CD4-positive, alpha-beta memory T cell (primary cell): ENCODE results near the gene LHB. TPM values are rescaled to one million over a fixed set of nuclear protein-coding genes. Genes with fewer than 3 reads are reported as not detected.

Source experiments
- CTCF ChIA-PET: fragments of 350-600 bp; sonication (Branson Sonifier 250); formaldehyde crosslinking; loops from one replicate; lab custom pipeline; 2021; ENCODE audit warnings: inconsistent platforms; ENCODE audit not compliant: partially characterized antibody; lab: Charles Lee
- POLR2A ChIA-PET: fragments of 350-600 bp; sonication (Branson Sonifier 250); formaldehyde crosslinking; loops from one replicate; lab custom pipeline; 2021; ENCODE audit not compliant: partially characterized antibody; lab: Charles Lee
- DNase-seq, 5 donors: peaks; one replicate each; pipeline versions ENCODE4 v3.0.0 to v3.0.0-alpha.2; 2020 to 2022; ENCODE audit warnings: mixed read lengths in 1 of 5
- H3K27ac ChIP-seq: one replicate; pipeline ENCODE4 v1.7.0; 2013; ENCODE audit warnings: low read depth, low read length
- H3K27me3 ChIP-seq: 2 replicates; pipeline ENCODE4 v1.7.0; 2013; ENCODE audit warnings: mild to moderate bottlenecking, low read length, moderate library complexity; ENCODE audit not compliant: insufficient read depth
- H3K36me3 ChIP-seq: 2 replicates; pipeline ENCODE4 v1.7.0; 2013; ENCODE audit warnings: mild to moderate bottlenecking, low read length, moderate library complexity; ENCODE audit not compliant: insufficient read depth
- H3K4me1 ChIP-seq: 2 replicates; pipeline ENCODE4 v1.7.0; 2013; ENCODE audit warnings: mild to moderate bottlenecking, low read length, moderate library complexity; ENCODE audit not compliant: insufficient read depth
- H3K4me3 ChIP-seq, 2 donors: one replicate each; pipeline ENCODE4 v1.7.0; 2013; ENCODE audit warnings: low read length in 2 of 2, mild to moderate bottlenecking in 1 of 2
- H3K9me3 ChIP-seq, 2 donors: one replicate each; pipeline ENCODE4 v1.7.0; 2013; ENCODE audit warnings: low read length in 2 of 2, control low read depth in 1 of 2; ENCODE audit not compliant: control insufficient read depth in 1 of 2
- H3K27ac Mint-ChIP-seq, 7 donors: one replicate each; pipeline ENCODE4 v1.8.0; 2020 to 2021; ENCODE audit warnings: mixed read lengths in 7 of 7, mild to moderate bottlenecking in 6 of 7, inconsistent platforms in 3 of 7, moderate library complexity in 3 of 7
- H3K27me3 Mint-ChIP-seq, 2 donors: one replicate each; pipeline ENCODE4 v1.8.0; 2020 to 2021; ENCODE audit warnings: mixed read lengths in 2 of 2
- H3K36me3 Mint-ChIP-seq, 2 donors: one replicate each; pipeline ENCODE4 v1.8.0; 2020 to 2021; ENCODE audit warnings: mixed read lengths in 2 of 2, inconsistent platforms in 1 of 2, mild to moderate bottlenecking in 1 of 2
- H3K4me1 Mint-ChIP-seq, 4 donors: one replicate each; pipeline ENCODE4 v1.8.0; 2020 to 2021; ENCODE audit warnings: mixed read lengths in 4 of 4, mild to moderate bottlenecking in 1 of 4
- H3K4me3 Mint-ChIP-seq, 8 donors: one replicate each; pipeline ENCODE4 v1.8.0; 2020 to 2021; ENCODE audit warnings: mixed read lengths in 8 of 8, mild to moderate bottlenecking in 7 of 8, moderate library complexity in 6 of 8, inconsistent platforms in 3 of 8
- H3K9me3 Mint-ChIP-seq, 8 donors: one replicate each; pipeline ENCODE4 v1.8.0; 2020 to 2021; ENCODE audit warnings: mixed read lengths in 8 of 8, mild to moderate bottlenecking in 5 of 8, inconsistent platforms in 3 of 8, moderate library complexity in 1 of 8
- intact Hi-C: fragments of 100-400 bp; cut with micrococcal nuclease; formaldehyde crosslinking; loops from one replicate; pipeline ENCODE4 v1.15.1; 2023
- polyA plus RNA-seq, 2 donors: library from polyadenylated mRNA; unstranded; fragments of 300-500 nt; fragmentation: Illumina TruSeq; gene quantifications; one replicate each; pipeline ENCODE4 v1.2.3, GENCODE V29; 2021
- total RNA-seq, 2 experiments: library from RNA; stranded (reverse); gene quantifications; one replicate each; pipeline ENCODE4 v1.2.3, GENCODE V29; 2021

LHB gene
- total and polyA plus RNA-seq, 4 experiments from 2014 or later = 0.49 TPM; not detected in 3

GRCh38 chr19:48990400-48990799, 26.5 kb downstream of the LHB start:
- H3K27me3 Mint-ChIP-seq = no peaks in the 10 kb centered on the region
- H3K4me1 Mint-ChIP-seq = peaks cover 24 to 46% (median 31%) of the 10 kb centered on the region in 4 donors
- CTCF ChIA-PET = no interaction called here

DNA sequence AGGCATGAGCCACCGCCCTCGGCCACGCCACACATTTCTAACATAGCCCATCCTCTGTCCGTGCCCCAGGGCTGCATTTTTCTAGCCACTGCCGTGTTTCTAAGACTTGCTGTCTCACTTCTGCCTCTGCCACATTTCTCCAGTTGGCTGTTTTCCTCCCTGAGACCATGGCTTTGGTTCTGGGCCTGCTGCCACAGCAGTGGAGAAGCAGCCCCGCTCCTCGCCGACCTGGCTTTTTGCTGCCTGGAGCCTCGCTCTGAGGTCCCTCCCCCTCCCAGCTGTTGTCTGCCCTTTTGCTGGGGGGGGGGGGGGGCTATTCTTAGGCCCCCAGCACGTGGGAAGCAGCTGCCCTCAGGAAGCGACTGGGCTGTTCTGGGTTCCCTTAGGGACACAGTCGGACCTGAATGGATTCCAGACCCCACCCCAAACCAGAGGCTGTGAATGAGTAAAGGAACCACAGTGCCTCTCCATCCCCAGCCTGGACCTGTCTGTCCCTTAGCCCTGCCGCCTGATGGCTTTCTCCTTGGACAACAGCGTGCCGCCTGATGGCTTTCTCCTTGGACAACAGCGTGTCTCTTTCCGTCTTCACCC, 27.1 kb downstream of the LHB start:
- Histone ChIP-seq H3K4me1 (peaks cover 28% of the 10 kb centered on the region), H3K27ac (no peak overlapping the region), H3K9me3 (no peaks in the 10 kb centered on the region), H3K4me3 (no peak overlapping the region), H3K36me3 (peaks cover 5% of the 10 kb centered on the region), H3K27me3 (no peaks in the 10 kb centered on the region)
- Mint-ChIP-seq H3K27me3 (no peaks in the 10 kb centered on the region), H3K9me3 (no peaks in the 10 kb centered on the region), H3K27ac (peak overlapping the region in 1 of 7 donors; percentile 53), H3K4me3 (peak overlapping the region in 1 of 8 donors; percentile 30), H3K36me3 (peaks cover 4 to 26% of the 10 kb centered on the region in 2 donors), H3K4me1 (peaks cover 19 to 40% (median 27%) of the 10 kb centered on the region in 4 donors)
- intact Hi-C loops = loop anchor here (5.0 to 10.0 kb wide), 2 partner anchors 65 to 352 kb away; partner anchors contain the start of genes CGB7 and DBP
- POLR2A ChIA-PET = no interaction called here
- CTCF ChIA-PET = interaction anchor here (1.1 to 1.3 kb wide), 2 partner anchors 11 to 14 kb away, joined by 3 read pairs; no protein-coding TSS in a partner anchor
- DNase-seq = no peak

More at GRCh38 chr19:48990400-48990799, 26.5 kb downstream of the LHB start:
- no peak overlapping the region for H3K4me3 ChIP-seq
- Mint-ChIP-seq H3K27ac (peak overlapping the region in 4 of 7 donors; percentile 14 to 53 (median 30)), H3K36me3 (peaks cover 4 to 26% of the 10 kb centered on the region in 2 donors), H3K4me3 (peak overlapping the region in 4 of 8 donors; percentile 15 to 30 (median 20)), H3K9me3 (no peaks in the 10 kb centered on the region)
- H3K27ac ChIP-seq = no peak overlapping the region
- H3K36me3 ChIP-seq = no peaks in the 10 kb centered on the region
- POLR2A ChIA-PET = interaction anchor here (4.1 kb wide), 1 partner anchor 24 kb away, joined by 68 read pairs; the partner anchor contains the start of gene FTL
- H3K9me3 ChIP-seq = no peaks in the 10 kb centered on the region
- DNase-seq = no peak
- intact Hi-C loops = loop anchor here (5.0 to 10.0 kb wide), 2 partner anchors 64 to 353 kb away; partner anchors contain the start of genes CGB7 and DBP
- H3K27me3 ChIP-seq = no peaks in the 10 kb centered on the region
- peaks cover 30% of the 10 kb centered on the region for H3K4me1 ChIP-seq

GRCh38 chr19:48988860-48989259, 28.0 kb downstream of the LHB start:
- Histone ChIP-seq H3K4me3 (no peak overlapping the region), H3K36me3 (peaks cover 5% of the 10 kb centered on the region), H3K27ac (no peak overlapping the region), H3K4me1 (peaks cover 18% of the 10 kb centered on the region), H3K9me3 (no peaks in the 10 kb centered on the region), H3K27me3 (no peaks in the 10 kb centered on the region)
- H3K27ac Mint-ChIP-seq = peak overlapping the region in 1 of 7 donors; percentile 50
- H3K27me3 Mint-ChIP-seq = no peaks in the 10 kb centered on the region
- DNase-seq = no peak
- H3K36me3 Mint-ChIP-seq = peaks cover 4 to 26% of the 10 kb centered on the region in 2 donors
- ChIA-PET CTCF (interaction anchor here (1.1 to 1.3 kb wide), 2 partner anchors 10 to 13 kb away, joined by 3 read pairs; no protein-coding TSS in a partner anchor), POLR2A (no interaction called here)
- H3K9me3 Mint-ChIP-seq = no peaks in the 10 kb centered on the region
- H3K4me1 Mint-ChIP-seq = peaks cover 16 to 32% (median 20%) of the 10 kb centered on the region in 4 donors
- no peak overlapping the region for H3K4me3 Mint-ChIP-seq
- intact Hi-C loops = no loop called here

DNA sequence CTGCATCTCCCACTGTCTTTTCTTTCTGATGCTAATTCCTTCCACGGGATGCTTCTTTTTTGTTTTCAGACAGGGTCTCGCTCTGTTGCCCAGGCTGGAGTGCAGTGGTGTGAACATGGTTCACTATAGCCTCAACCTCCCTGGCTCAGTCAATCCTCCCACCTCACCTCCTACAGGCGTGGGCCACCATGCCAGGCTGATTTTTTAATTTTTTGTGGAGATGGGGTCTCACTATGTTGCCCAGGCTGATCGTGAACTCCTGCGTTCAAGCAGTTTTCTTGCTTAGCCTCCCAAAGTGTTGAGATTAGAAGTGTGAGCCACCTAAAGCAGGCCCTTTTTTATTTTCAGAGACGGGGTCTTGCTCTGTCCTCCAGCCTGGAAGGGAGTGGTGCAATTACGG, 28.6 kb downstream of the LHB start:
- Mint-ChIP-seq H3K36me3 (peaks cover 4 to 24% of the 10 kb centered on the region in 2 donors), H3K9me3 (no peaks in the 10 kb centered on the region), H3K4me3 (no peak overlapping the region), H3K27me3 (no peaks in the 10 kb centered on the region), H3K4me1 (peaks cover 14 to 26% (median 17%) of the 10 kb centered on the region in 4 donors), H3K27ac (peak overlapping the region in 2 of 7 donors; percentile 29 to 55)
- Histone ChIP-seq H3K27me3 (no peaks in the 10 kb centered on the region), H3K27ac (no peak overlapping the region), H3K36me3 (peaks cover 5% of the 10 kb centered on the region), H3K9me3 (no peaks in the 10 kb centered on the region), H3K4me1 (peaks cover 18% of the 10 kb centered on the region), H3K4me3 (no peak overlapping the region)
- ChIA-PET POLR2A (no interaction called here), CTCF (no interaction called here)
- intact Hi-C loops = no loop called here
- no peak for DNase-seq

DNA sequence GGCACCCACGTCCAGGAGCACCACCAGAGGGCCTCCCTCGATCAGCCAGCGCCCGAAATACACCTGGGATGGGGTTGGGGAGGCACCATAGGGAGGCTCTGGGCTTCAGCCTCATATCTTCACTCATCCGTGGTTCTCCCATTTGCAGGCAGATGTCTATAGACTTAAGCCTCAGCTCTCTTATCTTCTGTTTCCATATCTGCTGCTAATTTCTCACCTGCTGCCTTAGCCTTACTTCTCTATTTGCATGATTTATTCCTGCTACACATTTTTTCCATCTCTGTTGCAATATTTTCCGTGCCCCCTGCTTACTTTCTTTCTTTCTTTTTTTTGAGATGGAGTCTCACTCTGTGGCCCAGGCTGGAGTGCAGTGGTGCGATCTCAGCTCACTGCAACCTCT, 29.6 kb downstream of the LHB start:
- ChIA-PET CTCF (interaction anchor here (1.3 to 1.8 kb wide), 2 partner anchors 16 to 199 kb away, joined by 3 to 4 read pairs; no protein-coding TSS in a partner anchor), POLR2A (interaction anchor here (1.0 kb wide), 1 partner anchor 11 kb away, joined by 3 read pairs; no protein-coding TSS in a partner anchor)
- Mint-ChIP-seq H3K4me3 (no peak overlapping the region), H3K4me1 (peaks cover 12 to 17% (median 12%) of the 10 kb centered on the region in 4 donors), H3K27ac (peak overlapping the region in 3 of 7 donors; percentile 39 to 75 (median 41)), H3K36me3 (peaks cover 4 to 24% of the 10 kb centered on the region in 2 donors), H3K27me3 (no peaks in the 10 kb centered on the region), H3K9me3 (no peaks in the 10 kb centered on the region)
- Histone ChIP-seq H3K27me3 (no peaks in the 10 kb centered on the region), H3K36me3 (peaks cover 10% of the 10 kb centered on the region), H3K4me3 (no peak overlapping the region), H3K9me3 (no peaks in the 10 kb centered on the region), H3K4me1 (peaks cover 15% of the 10 kb centered on the region), H3K27ac (no peak overlapping the region)
- no peak for DNase-seq
- intact Hi-C loops = no loop called here

GRCh38 chr19:48986211-48986610, 30.7 kb downstream of the LHB start:
- ChIA-PET CTCF (interaction anchor here (0.9 to 1.8 kb wide), 3 partner anchors 14 to 198 kb away, joined by 3 to 4 read pairs (median 4); no protein-coding TSS in a partner anchor), POLR2A (no interaction called here)
- H3K27ac ChIP-seq = no peak overlapping the region
- H3K27me3 ChIP-seq = no peaks in the 10 kb centered on the region
- H3K4me1 ChIP-seq = peaks cover 4% of the 10 kb centered on the region
- H3K36me3 Mint-ChIP-seq = peaks cover 8 to 31% of the 10 kb centered on the region in 2 donors
- H3K27ac Mint-ChIP-seq = no peak overlapping the region
- H3K9me3 ChIP-seq = no peaks in the 10 kb centered on the region
- H3K4me1 Mint-ChIP-seq = peaks cover 4 to 12% (median 7%) of the 10 kb centered on the region in 4 donors
- DNase-seq = no peak
- no peak overlapping the region for H3K4me3 ChIP-seq
- intact Hi-C loops = no loop called here
- H3K27me3 Mint-ChIP-seq = no peaks in the 10 kb centered on the region
- no peak overlapping the region for H3K4me3 Mint-ChIP-seq
- H3K36me3 ChIP-seq = peaks cover 10% of the 10 kb centered on the region
- H3K9me3 Mint-ChIP-seq = no peaks in the 10 kb centered on the region

DNA sequence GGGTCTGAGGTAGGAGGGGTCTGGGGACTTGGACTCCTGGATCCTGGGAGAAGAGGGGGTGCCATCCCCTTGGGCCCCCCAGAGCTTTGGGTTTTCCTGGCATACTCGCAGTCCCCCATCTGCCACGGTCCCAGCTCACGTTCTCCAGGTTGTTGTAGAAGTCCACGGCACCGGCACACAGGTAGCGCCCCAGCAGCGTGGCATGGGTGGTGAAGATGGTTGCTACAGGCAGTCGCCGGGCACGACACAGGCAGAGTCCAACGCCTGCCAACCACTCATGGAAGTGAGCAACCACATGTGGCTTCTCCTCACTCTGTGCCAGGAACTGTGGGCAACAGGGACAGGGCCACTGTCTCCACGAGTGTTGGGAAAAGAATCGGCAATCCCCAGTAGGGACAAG, 31.2 kb downstream of the LHB start:
- H3K4me1 ChIP-seq = no peaks in the 10 kb centered on the region
- H3K27me3 ChIP-seq = no peaks in the 10 kb centered on the region
- H3K27ac ChIP-seq = no peak overlapping the region
- Mint-ChIP-seq H3K27ac (no peak overlapping the region), H3K36me3 (peaks cover 8 to 31% of the 10 kb centered on the region in 2 donors), H3K27me3 (no peaks in the 10 kb centered on the region), H3K4me1 (peaks cover 0 to 8% (median 6%) of the 10 kb centered on the region in 4 donors), H3K9me3 (no peaks in the 10 kb centered on the region), H3K4me3 (no peak overlapping the region)
- H3K4me3 ChIP-seq = no peak overlapping the region
- no peaks in the 10 kb centered on the region for H3K9me3 ChIP-seq
- ChIA-PET POLR2A (interaction anchor here (1.5 kb wide), 1 partner anchor 15 kb away, joined by 3 read pairs; no protein-coding TSS in a partner anchor), CTCF (interaction anchor here (0.9 to 1.8 kb wide), 2 partner anchors 15 to 197 kb away, joined by 4 read pairs; no protein-coding TSS in a partner anchor)
- DNase-seq = no peak
- peaks cover 10% of the 10 kb centered on the region for H3K36me3 ChIP-seq
- intact Hi-C loops = no loop called here
